ENCODE results near the gene MRPL55.
A peak's percentile ranks its signal among the peaks of the same experiment; 100 is the strongest.

MRPL55 gene

DNA sequence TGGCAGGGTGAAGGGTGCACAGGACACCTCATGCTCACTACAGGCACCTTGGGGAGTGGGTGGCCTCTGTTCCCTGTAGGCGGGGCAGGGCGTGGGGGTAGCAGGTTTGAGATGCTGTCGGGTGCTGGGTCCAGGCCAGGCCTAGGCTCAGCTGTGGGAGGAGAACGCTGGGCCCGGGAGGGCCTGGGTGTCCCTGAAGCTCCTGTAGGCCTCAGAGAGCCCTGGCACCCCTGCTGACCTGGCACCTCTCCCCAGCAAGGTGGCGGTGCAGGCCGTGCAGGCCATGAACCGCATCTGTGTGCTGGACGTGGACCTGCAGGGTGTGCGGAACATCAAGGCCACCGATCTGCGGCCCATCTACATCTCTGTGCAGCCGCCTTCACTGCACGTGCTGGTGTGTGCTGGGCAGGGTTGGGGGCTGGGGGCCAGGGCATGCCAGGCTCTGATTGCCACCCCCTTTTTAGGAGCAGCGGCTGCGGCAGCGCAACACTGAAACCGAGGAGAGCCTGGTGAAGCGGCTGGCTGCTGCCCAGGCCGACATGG lies 38.1 kb upstream of the MRPL55 start:
- no peak for DNase-seq

GRCh38 chr1:228146417-228147150 lies 37.5 kb upstream of the MRPL55 start:
- no peak for DNase-seq

DNA sequence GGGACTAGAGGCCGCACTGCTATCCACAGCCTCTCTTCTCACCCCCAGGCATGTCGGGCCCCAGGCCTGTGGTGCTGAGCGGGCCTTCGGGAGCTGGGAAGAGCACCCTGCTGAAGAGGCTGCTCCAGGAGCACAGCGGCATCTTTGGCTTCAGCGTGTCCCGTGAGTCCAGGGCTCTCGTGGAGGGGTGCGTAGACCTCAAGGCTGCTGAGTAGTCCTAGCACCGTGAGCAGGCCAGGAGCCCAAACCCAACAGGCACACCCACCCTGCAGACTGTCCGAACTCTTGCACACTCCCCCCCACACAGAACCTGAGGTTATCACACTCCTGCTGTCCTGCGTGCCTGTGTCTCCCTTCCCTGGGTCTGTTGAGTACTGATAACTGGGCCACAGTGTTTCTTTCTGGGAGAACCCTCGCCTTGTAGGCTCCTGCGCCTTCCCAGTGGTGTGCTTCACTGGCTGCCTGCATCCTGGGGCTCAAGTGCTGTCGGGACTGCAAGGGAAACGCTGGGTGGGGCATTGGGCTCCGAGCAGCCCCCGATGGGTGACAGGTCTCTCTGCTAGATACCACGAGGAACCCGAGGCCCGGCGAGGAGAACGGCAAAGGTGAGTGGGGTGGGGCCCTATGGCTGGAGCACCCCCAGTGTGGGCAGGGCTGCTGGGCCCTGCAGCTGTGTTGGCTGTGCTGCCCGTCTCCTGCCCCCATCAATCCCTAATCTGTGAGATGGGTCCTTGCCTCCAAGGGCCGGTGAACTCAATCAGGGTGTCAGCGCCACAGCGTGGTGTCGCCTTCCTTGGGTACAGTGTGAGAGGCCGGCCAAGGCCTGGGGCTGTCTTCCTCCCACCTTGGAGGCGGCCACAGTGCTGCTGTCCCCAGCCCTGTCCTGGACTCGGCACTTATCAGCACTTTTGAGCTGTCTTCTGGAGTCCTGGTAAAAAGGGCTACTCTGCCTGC lies 36.6 kb upstream of the MRPL55 start:
- no peak for DNase-seq

DNA sequence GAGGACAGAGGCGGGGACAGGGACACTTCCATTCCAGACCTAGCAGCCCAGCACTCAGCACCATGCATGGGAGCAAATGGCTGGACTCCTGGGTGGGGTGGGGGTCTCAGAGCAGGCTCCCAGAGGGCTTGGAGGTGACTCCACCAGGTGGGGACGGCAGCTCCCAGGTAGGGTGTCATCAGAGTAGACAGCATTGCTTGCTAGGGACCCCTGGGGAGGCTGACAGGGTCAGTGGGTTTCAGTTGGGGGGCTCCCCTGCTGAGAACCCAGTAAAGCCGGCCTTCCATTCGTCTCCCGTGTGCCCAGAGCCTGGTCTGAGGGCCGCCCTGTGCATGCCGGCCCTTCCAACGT lies 35.9 kb upstream of the MRPL55 start:
- DNase-seq: no peak

DNA sequence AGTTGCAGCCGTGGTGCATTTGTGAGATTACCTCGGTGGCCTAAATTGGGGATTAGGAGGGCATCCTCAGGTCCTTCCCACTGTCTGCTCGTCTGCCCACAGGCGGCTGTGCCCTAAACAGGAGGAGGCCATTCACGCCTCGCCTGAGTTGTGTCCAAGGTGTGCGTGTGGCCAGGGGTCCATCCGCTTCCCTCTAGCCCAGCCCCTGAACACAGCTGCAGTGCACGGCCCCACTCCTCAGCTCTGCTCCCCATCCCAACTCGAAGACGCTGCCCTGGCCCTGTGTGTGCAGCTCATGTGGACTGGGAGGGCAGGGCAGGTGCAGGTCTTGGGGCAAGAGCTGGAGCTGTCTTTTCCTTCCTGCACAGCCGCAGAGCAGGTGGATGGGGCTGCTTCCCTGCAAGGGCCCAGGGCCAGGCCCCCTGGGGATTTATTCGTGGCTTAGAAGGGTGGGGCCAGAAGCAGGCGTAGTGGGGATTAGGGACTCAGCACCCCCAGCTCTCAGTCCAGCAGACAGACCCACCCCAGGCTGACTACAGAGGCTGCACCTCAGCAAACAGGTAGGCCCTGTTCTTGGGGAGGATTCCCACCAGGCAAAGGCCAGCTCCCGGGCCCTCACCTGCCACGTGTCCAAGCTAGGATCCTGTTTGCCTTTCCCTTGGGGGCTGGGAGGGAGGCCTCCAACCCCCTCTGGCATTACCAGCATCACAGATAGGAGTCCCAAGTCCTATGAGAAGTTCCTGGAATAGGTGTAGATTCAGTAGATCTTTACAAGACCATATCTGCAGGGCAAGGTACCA lies 35.3 kb upstream of the MRPL55 start:
- no peak for DNase-seq

GRCh38 chr1:228143480-228144192 lies 34.5 kb upstream of the MRPL55 start:
- no peak for DNase-seq

- no peak for DNase-seq
Measured at GRCh38 chr1:228142701-228143136, 33.6 kb upstream of the MRPL55 start.

- DNase-seq: no peak
Measured at GRCh38 chr1:228142155-228142691, 33.1 kb upstream of the MRPL55 start.

DNA sequence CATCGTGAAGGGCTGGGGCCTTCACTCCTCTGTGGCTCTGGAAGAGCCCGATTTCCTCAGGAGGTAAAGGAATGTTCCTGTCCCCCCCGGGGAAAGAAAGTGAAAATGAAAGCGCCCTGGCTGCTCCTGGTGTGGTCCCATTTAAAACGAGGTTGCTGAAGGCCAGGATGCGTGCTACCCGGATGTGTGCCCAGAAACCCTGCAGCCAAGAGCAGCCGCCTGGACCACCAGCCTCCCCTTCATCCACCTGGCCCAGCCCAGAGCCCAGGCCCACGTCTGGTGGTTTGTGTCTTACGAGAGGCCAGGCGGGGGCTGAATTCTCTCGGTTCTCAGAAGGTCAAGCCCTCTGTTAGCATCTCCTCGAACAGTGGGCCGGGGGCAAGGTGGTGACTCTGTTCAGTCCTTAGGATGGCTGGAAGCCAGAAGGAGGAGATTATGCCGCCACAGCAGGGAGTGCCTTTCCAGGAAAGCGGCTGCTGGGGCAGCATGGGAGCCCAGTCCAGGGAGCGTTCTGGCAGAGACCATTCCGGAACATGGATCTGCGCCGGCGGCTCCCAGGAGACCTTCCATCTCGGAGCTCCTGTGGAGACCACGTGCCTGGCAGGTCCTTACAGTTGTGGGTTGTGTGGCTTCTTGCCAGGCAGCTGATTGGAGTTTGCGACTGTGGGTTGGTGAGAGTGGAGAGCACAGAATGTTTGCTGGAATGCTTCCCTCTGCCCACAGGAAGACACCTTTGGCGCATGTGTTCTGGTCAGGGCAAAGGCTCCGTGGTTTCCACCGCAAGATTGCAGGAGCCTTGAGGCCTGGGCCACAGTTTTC lies 32.3 kb upstream of the MRPL55 start:
- DNase-seq: no peak

- no peak for DNase-seq
Measured at GRCh38 chr1:228140724-228141225, 31.7 kb upstream of the MRPL55 start.

DNA sequence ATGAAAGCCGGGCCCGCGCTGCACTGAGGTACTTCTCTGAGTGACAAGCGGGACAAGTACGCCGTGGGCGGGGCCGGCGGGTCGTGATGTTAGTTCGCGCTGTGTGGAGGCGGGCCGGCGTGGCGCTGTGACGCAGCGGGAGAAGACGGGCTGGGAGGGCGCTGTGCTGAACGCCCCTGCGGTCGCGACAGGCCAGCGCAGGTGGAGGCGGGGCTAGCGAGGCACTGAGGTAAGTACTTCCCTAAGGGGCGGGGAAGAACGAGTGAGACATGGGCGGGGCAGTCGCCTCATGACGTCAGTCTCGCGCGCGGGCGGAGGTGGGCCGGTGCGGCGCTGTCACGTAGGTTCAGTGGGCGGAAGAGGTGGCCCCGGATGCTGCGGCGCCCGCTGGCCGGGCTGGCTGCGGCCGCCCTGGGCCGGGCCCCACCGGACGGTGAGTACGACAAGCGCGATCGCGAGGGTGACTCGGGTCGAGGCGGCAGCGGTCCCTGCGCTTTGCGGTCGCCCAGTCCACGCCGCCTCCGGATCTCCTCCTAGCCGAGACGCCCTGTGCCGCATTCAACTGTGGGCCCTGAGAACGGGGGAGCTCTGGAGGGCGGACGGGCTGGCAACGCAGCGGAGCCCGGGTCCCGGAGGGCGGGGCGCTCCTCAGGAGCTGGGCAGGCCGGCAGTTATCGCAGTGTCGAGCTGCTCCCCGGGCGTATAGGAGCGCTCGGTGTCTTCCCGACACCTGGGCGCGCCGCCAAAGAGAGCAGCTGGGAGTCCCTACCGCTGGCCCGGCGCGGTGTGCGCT lies 31.0 kb upstream of the MRPL55 start, which contains the start of gene GUK1:
GUK1 (plus strand) TSS at position 349 of the 793 bp plus-strand sequence; CDS start at position 373, 24 bp downstream.
- DNase-seq: peak; percentile 97

GRCh38 chr1:228139406-228139930 lies 30.4 kb upstream of the MRPL55 start:
- DNase-seq: no peak

- no peak for DNase-seq
Measured at GRCh38 chr1:228136901-228137300, 27.8 kb upstream of the MRPL55 start.

DNA sequence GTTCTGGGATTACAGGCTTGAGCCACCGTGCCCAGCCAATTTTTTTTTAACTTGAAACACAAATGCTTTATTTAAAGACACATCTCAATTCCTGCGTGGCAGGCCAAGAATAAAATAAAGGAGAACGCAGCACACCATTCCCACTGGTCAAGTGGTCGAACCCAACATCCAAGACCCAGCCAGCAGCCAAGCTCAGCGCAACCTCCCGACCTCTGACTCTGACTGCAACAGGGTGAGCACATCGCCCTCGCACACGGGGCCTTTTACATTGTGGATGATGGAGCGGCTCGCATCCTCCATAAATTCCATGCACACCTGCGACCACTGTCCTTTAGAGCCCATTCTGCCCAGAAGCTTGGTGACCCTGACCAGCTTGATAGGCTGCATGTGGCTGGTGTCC lies 25.5 kb upstream of the MRPL55 start:
- DNase-seq: no peak

- no peak for DNase-seq
Measured at GRCh38 chr1:228131766-228132165, 22.7 kb upstream of the MRPL55 start.

GRCh38 chr1:228125185-228125584 lies 16.1 kb upstream of the MRPL55 start:
- DNase-seq: no peak

DNA sequence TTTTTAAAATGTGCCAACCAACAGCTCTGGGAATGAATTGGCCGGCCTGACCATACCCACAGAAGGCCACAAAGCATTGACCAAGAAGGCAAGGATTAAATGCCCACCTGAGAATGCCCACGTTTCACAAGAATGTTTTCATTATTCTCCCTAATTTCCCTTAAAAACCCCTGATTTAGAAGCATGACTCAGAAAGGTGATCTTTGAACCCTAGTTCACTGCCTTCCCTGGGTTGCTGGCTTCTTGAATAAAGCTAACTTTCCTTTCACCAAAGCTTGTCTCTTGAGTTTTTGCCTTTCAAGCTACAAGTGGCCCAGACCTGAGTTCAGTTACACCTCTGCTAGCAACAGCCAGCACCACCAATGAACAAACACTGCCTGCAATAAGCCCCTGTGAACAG lies 14.4 kb upstream of the MRPL55 start:
- no peak for DNase-seq

- no peak for DNase-seq
Measured at GRCh38 chr1:228122921-228123441, 13.9 kb upstream of the MRPL55 start.

- DNase-seq: no peak
Measured at GRCh38 chr1:228120857-228121489, 11.9 kb upstream of the MRPL55 start.

Measured in cortex of kidney (tissue), 1 donor.